Umbilical cord (tissue), 2 donors: ENCODE data around the gene KLHDC8B. TPM values are rescaled to one million over a fixed set of nuclear protein-coding genes. Genes with fewer than 3 reads are reported as not detected.

ENCODE experiments used
- DNase-seq: peaks from one replicate; pipeline ENCODE4 v3.0.0-alpha.2; 2015; ENCODE audit warnings: low spot score
- total RNA-seq: library from RNA; depleted of rRNA; stranded (reverse); fragments of >200 nt; gene quantifications from one replicate; pipeline ENCODE4 v1.2.3, GENCODE V29; 2014; ENCODE audit warnings: low replicate concordance; ENCODE audit not compliant: insufficient read depth

Gene KLHDC8B
- total RNA-seq, 1 donor from 2014 or later: 30.8 TPM

DNA sequence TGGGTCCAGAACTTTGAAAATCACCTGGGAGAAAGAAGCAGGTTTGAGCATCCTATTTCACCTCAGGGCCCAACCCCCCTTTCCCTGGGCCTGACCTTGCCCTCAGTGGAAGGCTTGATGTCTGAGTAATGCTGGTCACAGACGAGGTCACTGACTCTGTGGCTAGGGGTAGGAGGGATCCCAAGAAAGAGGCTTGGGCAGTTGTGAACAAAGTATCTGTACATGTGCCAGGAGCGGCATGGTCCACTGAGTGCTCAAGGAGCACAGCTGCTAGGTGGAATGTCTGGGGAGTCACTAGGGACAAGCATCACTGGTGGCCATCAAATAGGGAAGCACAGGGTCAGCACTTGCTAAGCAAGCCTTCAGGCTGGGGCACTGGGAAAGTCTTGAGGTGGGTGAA is 12.6 kb upstream of the KLHDC8B start:
- no peak for DNase-seq

DNA sequence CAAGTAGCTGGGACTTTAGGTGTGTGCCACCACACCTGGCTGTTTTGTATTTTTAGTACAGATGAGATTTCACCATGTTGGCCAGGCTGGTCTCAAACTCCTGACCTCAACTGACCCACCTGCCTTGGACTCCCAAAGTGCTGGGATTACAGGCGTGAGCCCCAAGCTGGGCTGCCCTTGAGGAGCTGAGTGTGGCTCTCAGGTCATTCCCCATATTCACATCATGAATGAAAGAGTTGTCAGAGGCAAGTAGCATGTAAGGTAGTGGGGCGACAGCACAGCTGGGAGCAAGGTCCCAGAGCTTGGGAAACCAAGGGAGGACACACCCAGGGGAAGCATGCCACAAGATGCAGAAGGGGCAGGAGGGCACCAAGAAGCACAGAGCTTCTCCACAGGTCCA is 10.2 kb upstream of the KLHDC8B start:
- no peak for DNase-seq

DNA sequence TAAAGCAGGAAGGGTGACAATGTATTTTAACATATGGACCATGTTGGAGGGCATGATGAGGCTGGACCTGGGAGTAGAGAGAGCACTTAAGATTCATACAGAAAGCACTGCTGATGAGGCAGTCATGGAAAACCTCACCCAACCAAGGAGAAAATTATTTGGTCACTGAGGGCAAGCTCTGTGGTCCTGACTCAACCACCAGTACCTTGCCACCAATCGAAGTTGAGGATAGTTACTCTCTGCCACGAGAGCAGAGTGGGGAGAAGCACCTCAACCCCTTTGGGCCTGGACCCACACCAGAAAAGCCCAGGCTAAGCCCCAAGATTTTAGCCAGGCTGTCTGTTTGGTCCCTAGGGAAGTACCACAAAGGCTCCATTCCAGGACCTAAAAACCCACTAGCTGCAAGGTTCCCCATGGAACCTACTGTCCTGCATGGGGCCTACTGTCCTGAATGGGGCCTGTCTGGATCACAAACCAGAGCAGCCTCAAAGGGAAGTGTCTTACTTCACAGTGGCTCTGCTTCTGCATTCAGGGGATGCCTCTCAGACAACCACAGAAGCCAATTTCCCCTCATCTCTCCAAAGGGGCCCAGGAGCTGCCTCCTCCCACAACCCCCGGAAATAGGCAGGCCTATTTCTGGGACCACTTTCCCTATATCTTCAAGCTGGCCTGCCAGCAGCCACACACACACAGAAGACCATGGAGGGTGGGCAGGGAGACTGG is 9.4 kb upstream of the KLHDC8B start:
- DNase-seq: no peak

DNA sequence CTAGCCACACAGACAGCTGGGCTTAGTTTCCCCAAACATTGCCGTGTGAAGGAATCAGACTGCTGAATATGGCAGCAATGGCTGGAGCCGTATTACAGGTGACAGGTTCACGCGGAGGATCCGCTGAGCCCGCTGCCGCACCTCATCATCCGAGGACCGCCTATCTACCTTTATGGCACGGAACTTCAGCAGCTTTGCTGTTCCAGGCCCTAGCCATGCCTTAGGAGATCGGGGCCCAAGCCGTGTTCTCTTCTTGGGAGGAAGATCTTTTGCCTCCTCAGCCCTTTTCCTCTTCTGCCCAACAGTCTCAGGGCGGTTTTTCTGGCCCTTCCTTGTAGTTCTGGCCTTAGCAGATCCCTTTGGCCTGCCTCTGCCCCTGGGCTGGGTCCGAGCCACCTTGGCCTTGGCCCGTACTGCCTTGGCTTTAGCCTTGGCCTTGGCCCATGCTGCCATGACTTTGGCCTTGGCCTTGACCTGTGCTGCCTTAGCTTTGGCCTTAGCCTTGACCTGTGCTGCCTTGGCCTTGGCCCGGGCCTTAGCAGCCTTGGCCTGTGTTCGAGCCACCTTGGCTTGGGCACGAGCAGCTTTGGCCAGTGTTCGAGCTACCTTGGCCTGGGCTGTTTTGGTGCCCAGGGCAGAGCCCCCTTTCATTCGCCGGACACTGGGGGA is 8.5 kb upstream of the KLHDC8B start:
- DNase-seq: no peak

DNA sequence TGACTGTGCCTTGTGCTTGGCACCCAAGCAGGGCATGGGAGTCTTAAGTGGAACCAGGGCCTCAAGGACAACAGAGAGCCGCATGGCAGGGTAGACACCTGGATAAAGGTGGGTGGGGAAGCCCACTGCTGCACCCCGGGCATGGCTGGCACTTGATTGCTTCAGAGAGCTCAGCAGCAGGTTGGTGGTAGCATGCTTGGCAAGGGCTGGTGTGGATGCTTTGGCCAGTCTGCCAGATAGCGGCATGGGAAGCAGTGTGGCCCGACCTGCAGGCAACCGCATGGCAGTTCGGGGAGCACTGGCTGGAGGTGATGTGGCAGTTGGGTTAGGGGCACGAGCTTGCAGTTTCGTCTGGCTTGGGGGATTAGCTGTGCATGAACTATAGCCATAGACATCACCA is 7.8 kb upstream of the KLHDC8B start:
- DNase-seq: no peak

DNA sequence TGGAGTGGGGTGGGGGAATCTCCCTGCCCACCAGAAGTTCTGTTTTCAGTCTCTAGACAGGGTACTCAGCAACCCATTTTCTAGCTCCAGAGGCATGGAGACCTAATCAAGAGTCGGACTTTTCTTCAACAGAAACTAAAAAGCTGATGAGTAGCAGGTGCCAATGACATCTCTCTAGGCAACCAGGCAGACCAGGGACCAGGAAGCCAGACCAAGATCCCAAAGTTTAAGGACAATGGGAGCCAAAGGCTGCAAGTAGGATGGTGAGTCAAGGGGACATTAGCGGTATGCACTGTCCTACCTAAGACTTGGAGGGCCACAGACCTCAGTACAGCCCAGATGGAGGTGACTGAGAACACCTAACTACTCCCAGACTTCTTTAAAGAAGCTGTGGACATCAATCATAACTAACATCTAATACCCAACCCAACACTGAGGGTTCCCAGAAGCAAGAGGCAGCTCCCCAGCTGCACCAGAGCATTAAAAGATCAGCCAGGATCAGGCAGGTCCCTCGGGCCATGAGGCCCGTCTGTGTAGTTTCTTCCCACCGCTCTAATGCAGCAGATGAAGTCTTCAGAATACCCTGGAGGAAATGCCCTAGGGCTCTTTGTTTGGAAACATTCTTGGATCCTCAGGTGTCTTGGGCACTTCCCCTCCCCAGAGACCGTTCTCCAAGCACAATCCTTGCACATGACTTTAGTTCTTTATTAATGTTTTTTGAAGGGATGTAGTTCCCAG is 6.2 kb upstream of the KLHDC8B start:
- DNase-seq: no peak

DNA sequence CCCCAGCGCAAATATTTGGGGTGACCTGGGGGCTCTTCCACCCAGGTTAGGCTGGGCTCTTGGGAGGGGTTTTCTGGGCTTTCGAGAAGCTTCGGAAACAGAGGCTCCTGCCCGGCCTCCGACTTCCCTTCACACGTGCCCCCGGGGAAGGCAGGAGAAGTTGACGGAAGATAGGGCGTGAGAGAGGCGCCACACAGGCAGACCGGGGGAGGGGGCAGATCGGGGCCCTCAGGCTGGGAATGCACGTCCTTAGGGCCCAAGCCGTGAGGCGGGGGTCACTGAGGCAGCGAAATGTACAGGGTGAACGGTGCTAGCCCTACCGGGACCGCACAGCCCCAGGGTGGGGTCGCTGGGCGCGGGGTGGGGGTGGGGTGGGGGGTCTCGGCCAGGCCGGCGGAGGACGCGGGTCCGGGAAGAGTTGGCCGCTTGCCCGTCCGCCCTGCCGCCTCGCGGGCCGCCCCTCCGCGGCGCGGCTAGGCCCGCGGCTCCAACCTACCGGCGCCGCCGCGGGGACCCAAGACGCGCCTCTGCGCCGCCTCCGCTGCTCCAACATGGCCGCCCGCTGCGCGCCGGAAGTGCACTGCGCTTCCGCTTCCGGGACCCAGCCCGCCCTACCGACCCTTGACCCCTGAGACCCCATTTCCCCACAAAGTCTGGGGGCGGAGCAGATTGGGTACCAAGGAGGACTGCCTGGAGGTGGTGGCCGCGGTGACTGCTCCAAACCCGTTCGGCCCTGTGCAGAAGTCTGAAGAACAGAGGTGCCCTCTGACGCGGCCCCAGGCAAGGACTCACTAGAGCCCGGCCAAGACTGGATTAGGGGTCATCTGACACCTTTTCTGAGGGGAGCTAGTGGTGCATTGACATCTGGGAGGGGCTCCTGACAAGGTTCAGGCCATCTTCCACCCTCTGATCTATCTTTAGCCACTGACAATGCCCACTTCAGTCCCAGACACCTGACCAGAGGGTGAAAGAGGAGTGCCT is 5.3 kb upstream of the KLHDC8B start, which contains the start of gene CCDC71:
Gene CCDC71 (minus strand): TSS at position 561 of the 981 bp plus-strand sequence. CDS start 2,123 bp downstream, outside the sequence.
- DNase-seq: peak; percentile 76

DNA sequence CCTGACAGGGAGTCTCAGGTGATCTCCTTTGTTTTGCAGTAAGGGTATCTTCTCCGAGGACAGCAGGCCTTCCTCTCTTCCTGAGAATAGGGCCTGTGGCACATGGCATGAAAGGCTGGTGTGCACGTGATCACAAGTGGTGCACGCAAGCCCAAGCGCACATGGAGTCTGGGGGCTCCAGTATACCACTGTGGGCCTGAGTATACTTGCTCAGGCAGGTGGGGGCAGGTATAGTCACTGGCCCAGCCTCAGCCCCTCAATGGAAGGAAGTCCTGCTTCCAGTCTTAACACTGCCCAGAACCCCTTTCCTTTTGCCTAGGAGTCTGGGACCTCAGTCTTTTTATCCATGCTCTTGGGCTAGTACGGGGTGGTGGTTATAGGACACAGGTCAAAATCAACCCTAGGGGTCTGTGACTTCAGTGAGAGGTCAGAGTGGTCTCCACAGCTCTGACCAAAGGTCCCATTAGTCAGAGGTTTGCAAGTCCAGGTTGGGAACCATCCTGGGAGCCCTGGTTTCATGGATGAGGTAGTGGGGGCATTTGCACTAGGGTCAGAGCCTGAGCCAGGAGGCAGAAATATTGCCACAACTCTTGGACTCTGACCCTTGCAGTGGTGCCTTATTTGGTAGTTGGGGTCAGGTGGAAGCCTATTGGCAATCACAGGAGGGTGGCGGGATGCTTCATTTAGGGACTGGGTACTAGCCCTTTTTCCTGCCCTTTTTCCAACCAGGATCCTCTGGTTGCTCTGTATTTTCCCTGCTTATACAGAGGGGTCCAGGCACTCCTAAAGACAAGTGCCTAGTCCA is 4.4 kb upstream of the KLHDC8B start:
- DNase-seq: no peak

DNA sequence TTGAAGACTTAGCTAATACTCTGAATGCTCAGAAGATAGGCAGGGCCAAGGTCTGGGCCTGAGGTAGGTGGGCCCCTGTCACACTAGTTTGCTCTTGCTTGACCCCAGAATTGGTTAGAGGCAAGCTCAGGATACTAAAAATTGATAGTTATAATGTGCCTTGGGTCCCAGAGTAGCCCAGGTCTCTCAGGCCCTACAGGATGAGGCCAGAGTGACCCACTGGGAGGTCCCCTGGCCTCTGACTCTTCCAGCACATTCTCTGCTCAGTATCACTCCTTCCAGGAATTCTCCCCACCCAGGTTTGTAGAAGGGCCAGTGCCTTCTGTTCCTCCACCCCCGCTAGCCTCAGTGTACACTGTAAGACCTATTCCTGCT is 667 bp upstream of the KLHDC8B start:
- no peak for DNase-seq

DNA sequence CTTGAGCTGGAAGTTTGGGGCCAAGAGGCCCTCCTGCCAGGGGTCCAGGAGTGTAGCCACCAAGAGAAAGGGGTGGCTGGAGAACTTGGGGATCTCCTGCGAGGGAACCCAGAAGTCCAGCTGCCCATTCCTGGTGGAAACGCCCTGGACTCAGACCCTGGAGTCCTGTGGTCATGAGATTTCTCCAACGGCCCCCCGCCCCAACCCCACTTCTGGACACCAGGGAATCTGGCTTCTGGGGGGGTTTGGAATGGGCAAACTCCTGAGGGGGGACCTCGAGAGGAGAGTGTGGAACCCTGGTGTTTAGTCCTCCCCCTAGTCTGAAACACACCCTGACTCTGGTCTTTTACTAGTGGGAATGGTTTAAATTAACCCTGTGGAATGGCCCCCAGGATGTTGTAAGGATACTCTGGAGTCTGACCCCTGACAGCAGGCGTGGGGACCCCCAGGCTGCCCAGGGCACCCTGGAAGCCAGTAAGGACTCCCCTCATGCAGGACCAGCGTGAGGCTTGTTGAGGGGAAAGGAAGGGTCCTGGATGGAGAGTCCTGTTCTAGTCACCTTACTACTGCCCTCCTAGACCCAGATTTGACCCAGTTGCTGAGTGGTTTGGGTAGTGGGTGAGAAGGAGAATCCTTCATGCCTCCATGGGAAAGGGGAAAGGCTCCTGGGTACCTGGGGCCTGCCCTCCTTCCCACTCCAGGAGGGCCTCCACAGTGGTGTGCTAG is 540 bp downstream of the KLHDC8B start:
- no peak for DNase-seq

DNA sequence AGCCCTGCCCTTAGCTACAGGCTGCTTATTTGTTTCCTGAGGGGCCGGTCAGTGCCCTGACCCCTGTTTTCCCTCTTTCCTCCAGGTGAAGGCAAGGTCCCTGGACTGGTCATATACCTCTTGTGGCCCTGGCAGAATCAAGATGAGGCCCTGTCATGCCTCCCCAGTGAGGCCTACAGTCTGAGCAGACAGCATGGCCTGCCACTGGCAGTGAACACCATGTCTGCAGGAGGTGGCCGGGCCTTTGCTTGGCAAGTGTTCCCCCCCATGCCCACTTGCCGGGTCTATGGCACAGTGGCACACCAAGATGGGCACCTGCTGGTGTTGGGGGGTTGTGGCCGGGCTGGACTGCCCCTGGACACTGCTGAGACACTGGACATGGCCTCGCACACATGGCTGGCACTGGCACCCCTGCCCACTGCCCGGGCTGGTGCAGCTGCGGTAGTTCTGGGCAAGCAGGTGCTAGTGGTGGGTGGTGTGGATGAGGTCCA is 1.2 kb downstream of the KLHDC8B start:
- DNase-seq: no peak

DNA sequence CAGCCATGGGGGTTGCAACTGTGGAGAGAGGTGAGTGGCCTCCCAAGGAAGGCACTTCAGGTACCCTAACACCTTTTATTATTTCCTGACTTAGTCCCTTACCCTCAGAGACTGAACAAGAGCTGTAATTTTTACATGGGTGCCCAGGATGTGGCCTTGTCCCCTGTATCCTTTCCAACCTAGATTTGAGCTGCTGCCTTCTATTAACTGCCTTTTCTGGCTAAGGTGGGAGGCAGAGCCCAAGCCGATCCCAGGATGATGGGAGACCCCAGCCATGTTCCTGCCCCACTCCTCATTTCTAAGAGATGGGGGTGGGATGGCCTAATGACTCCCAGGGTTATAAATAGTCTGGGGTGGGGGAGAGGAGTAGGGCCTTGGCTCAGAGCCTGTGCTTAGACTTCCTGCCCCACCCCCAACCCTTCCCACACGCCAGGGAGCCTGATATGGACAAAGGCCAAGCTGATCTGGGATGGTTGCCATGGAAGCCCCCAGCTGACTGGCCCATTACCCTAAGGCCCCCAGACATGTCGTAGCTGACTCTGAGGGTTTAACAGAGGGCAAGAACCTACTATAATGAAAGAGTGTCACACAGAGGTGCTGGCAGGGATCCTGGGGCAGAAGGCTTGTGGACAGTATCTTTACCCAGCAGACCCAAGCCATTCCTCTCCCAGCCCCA is 1.9 kb downstream of the KLHDC8B start:
- peak; percentile 84 for DNase-seq

DNA sequence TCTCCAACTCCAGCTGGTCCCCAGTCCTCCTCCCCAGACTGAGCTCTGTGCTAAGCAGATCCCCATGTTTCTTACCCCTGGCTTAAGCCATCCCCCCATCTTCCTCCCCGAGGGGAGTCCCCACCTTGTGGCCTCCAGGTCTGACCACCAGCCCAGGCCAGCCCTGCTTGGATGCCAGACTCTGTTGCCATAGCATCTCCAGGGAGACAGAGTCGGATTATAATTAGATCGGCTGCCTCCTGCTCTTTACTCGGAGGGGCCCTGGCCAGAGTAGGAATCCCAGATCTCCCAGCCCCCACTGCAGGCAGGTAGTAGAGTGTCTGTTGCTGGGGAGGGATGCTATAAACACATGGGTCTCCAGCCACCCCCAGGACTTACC is 2.4 kb downstream of the KLHDC8B start:
- DNase-seq: peak; percentile 58

DNA sequence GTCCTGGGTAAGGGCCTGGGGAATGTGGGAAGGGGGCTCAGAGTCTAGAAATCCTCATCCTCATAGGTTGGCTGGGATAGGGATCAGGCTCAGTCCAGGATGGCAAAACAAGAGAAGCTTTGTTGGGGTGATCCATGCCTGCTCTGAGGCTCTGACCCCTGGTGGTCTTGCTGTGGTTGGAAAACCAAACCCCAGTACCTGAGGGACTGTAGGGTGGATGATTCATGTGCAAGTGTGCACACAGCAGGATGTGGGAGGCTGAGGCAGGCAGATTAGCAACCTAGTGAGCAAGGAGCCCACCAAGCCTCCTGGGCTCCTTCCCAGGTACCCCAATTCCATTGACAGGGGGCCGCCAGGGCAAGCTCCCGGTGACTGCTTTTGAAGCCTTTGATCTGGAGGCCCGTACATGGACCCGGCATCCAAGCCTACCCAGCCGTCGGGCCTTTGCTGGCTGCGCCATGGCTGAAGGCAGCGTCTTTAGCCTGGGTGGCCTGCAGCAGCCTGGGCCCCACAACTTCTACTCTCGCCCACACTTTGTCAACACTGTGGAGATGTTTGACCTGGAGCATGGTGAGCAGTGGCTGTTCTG is 3.1 kb downstream of the KLHDC8B start:
- no peak for DNase-seq

DNA sequence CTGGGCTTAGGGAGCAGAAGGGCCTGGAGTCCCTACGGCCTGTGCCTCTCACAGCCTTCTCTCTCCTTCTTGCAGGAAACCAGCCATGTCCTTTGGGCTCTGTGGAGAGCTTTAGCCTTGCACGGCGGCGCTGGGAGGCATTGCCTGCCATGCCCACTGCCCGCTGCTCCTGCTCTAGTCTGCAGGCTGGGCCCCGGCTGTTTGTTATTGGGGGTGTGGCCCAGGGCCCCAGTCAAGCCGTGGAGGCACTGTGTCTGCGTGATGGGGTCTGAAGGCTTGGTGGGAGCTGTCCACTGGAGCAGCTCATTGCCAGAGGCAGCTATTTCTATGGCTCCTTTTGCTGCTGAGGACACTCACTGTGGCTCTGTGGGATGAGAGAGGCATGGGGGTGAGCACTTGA is 4.1 kb downstream of the KLHDC8B start:
- DNase-seq: no peak

DNA sequence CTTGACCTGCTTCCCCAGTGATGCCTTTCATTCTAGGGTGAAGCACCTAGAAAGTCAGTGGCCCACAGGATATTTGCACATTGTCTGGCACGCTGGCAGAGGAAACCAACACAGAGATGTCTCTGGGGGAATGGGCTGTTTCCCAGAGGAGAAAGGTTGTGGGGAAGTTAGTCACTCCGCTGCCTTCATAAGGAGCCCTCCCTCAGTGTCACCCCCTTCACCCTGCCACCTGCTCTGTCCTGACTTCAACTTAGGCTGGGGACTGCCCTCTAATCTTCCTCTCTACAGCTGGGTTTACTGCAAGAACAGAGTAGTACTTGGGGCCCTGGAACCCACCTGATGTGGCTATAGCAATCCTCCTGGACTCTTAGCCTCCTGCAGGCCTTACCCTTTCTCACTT is 5.7 kb downstream of the KLHDC8B start:
- DNase-seq: no peak

DNA sequence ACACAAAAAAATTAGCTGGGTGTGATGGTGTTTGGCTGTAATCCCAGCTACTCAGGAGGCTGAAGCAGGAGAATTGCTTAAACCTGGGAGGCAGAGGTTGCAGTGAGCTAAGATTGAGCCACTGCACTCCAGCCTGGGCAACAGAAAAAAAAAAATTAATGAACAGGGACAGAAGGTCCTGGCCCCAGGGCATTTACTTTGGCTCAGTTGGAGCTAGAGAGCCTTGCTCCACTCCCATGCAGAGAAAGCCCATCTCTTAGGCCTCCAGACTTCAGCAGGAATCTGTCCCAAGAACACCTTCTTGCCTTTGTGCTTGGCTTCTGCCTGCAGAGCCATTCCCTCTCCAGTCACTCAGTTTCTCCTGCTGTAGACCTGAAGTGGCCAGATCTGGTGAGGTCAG is 8.7 kb downstream of the KLHDC8B start:
- DNase-seq: no peak

DNA sequence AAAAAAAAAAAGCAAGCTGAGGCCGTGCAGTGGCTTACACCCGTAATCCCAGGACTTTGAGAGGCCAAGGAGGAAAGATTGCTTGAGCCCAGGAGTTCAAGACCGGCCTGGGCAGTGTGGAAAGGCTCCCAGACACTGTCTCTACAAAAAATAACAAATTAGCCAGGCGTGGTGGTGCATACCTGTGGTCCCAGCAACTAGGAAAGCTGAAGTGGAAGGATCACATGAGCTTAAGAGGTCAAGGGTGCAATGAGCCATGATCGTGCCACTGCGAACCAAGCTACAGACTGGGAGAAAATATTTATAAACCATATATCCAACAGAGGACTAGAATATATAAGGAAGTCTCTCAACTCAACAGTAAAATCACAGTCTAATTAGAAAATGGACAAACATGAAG is 10.0 kb downstream of the KLHDC8B start:
- no peak for DNase-seq

DNA sequence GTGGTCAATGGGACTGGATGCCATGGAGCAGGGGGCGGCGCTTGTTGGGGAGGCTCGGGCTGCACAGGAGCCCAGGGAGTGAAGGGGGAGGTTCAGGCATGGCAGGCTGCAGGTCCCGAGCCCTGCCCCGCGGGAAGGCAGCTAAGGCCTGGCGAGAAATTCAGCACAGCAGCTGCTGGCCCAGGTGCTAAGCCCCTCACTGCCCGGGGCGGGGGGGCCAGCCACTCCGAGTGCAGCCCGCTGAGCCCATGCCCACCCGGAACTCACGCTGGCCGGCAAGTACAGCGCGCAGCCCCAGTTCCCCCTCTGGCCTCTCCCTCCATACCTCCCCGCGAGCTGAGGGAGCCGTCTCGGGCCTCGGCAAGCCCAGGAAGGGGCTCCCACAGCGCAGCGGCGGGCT is 11.3 kb downstream of the KLHDC8B start:
- DNase-seq: no peak
